ENCODE measurements around the gene IL1RAPL2.

DNA sequence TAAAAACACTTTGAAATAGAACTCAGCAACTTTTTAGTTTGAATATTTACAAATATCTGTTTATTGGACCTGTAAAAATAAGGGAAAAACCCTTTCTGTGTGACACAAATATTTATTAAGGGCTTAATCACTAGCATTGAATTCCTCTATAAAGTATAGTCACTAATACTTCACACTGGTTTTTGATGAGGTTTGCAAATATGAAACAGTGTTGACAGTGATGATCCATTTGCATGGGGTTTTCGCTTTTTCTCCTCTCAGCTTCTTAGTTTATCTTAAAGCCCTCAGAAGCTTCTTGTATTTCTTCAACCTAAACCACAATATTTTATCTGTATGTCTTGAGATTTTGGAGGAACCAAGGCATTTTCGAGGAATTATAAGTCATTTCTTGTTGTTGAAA lies 751.1 kb downstream of the IL1RAPL2 start:
- TF ChIP-seq, protein P1, sequence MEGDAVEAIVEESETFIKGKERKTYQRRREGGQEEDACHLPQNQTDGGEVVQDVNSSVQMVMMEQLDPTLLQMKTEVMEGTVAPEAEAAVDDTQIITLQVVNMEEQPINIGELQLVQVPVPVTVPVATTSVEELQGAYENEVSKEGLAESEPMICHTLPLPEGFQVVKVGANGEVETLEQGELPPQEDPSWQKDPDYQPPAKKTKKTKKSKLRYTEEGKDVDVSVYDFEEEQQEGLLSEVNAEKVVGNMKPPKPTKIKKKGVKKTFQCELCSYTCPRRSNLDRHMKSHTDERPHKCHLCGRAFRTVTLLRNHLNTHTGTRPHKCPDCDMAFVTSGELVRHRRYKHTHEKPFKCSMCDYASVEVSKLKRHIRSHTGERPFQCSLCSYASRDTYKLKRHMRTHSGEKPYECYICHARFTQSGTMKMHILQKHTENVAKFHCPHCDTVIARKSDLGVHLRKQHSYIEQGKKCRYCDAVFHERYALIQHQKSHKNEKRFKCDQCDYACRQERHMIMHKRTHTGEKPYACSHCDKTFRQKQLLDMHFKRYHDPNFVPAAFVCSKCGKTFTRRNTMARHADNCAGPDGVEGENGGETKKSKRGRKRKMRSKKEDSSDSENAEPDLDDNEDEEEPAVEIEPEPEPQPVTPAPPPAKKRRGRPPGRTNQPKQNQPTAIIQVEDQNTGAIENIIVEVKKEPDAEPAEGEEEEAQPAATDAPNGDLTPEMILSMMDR (IDR thresholded peaks at IDR 0.05), result no peak
- no peak for TF ChIP-seq POLR2A (IDR thresholded peaks at IDR 0.05)
